CD4-positive, alpha-beta T cell treated with Interleukin-1 beta for 1 hour (primary cell): Measurements from ENCODE around the gene CTAGE8.
"Not testable (repeated sequence)": the region's sequence is repeated elsewhere in the genome, so short reads cannot be mapped to it uniquely, and the experiment has no call there.

ENCODE experiments used
- DNase-seq, 2 donors: peaks; one replicate each; pipeline ENCODE4 v3.0.0-alpha.2; 2020 to 2022

CTAGE8 gene, protein sequence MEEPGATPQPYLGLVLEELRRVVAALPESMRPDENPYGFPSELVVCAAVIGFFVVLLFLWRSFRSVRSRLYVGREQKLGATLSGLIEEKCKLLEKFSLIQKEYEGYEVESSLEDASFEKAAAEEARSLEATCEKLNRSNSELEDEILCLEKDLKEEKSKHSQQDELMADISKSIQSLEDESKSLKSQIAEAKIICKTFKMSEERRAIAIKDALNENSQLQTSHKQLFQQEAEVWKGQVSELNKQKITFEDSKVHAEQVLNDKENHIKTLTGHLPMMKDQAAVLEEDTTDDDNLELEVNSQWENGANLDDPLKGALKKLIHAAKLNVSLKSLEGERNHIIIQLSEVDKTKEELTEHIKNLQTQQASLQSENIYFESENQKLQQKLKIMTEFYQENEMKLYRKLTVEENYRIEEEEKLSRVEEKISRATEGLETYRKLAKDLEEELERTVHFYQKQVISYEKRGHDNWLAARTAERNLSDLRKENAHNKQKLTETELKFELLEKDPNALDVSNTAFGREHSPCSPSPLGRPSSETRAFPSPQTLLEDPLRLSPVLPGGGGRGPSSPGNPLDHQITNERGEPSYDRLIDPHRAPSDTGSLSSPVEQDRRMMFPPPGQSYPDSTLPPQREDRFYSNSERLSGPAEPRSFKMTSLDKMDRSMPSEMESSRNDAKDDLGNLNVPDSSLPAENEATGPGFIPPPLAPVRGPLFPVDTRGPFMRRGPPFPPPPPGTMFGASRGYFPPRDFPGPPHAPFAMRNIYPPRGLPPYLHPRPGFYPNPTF

DNA sequence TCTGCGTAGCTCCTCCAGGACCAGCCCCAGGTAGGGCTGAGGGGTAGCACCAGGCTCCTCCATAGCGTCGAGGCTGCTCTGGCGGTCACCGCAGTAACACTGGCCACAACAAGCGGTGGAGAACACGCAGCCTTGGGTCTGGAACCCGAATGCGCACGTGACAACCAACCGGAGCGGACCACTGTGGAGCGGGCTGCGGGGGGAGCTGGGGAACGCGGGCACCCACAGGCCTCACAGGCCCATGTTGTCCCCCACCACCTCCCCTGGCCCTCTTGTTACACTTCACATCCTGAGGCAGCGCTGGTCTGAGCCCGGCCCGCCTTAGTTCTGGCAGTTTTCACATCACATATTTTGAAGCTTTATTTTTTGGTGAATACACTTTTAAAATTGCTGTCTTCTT is at the start of gene CTAGE8:
TSS of gene CTAGE8 (minus strand) at position 101 of the 400 bp plus-strand sequence. CDS start at position 63, 38 bp downstream.
- DNase-seq: not testable (repeated sequence)

DNA sequence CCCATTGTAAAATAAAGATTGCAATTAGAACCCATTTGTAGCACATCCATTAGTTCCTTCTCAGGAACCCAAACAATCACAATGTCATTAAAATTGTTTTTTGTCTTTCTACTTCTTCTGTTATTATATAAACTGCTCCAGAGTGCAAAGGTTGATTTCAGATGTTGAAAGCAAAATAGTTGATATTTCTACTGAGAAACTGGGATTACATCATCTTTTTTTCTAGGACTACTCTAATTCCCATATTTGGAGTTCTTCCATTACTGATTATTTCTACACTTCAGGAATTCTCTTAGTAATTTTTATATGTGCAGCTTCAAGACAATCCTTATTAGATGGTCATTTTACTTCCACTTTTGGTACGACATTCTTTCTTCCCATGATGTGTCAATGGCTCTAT is 48.4 kb upstream of the CTAGE8 start:
- DNase-seq: not testable (repeated sequence)

DNA sequence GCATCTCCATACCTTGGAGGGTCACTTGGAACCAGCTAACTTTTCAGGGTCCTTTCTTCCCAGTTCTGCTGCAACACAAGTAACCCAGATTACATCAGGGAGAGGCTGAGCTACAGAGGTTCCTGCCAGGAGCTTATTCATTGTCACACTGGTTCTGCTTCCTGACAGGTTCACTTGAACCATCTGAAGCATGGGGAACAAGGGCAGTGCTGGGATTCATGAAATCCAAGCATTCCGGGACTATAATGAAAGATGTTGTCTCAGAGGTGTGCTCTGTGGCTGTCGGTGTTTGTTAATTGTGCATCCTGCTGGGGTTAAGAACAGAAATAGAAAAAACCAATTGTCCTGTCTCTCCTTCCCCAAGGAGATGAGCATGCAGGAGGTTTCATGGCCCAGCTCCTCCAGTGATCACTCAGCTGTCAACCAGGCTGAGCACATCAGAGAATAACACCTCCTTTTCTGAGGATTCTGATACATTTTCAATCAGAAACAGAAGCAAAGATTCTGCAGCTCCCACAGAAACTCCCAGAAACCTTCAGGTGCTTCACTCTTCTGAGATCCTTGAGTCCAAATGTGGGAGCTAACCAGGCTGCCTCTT is 42.9 kb upstream of the CTAGE8 start, which contains the start of gene OR2A1:
TSS of gene OR2A1 (plus strand) at position 548 of the 598 bp plus-strand sequence. CDS start 5,706 bp downstream, outside the sequence.
- DNase-seq: not testable (repeated sequence)

DNA sequence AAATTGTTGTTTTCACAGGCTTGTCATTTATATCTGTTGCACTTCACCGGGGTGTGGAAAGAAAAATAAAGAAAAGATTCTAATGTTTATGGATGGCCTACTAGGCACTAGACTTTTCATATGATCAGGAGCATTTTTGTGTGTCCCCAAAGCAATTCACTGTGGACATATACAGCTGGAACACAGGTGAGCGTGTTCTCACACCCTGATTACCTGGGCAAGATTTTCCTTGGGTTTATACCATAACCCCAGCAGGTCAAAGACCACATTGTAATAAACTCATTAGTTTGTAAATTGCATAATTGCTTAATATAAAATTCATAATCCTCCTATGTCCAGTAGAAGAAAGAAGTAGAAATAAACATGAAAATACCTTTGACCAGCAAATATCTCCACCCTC is 42.1 kb upstream of the CTAGE8 start:
- DNase-seq: not testable (repeated sequence)

DNA sequence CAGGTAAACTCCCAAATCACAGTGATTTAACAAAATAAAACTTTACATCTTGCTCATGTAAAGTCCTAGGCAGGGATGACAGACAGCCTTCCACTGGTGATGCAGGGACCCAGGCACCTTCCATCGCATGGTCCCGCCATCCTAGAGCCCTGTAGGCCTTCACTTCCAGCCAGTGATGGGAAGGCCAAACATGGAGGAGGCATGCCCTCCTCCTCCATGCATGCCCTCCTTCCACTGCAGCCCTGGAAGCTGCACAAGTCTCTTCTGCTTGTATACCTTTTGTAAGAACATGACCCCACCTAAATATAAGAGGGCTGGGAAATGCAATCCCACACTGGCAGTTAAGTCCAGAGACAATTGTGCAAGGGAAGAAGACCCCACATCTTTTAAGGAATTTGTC is 40.6 kb upstream of the CTAGE8 start:
- not testable (repeated sequence) for DNase-seq

DNA sequence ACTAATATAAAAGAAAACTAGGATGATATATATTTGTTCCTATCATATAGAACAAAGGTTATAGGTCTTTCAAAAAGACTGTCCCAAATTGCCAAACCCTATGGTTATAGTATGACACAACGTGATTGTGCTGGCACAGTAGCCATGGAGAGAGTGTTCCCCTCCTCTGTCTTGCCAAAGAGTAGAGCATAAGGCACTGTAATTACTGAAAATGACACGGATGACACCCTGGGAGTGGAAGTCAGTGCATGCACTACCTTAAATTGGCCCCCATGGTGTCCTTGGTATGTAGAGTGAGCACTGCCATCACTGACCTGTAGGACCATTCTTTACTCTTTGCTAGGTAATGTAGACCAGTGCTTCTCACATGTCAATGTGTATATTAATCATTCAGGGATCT is 36.1 kb upstream of the CTAGE8 start:
- not testable (repeated sequence) for DNase-seq

DNA sequence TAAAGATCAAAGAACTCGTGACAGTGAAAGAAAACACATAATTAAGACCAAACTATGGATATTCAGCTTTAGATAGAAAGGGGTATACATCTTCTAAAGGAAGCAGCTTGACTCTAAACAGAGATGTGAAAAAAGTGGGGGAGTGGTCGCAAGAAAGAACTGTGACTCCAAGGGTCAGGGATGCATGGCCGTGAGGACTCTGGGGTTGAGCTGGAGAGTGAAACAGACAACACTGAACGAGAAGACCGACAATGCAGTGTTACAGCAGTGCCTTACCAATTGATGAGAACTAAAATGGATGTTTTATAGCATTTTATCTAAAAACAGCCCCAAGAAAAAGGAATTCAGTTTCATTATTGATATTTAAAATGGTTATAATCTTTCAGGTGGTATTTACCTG is 34.5 kb upstream of the CTAGE8 start:
- DNase-seq: not testable (repeated sequence)

DNA sequence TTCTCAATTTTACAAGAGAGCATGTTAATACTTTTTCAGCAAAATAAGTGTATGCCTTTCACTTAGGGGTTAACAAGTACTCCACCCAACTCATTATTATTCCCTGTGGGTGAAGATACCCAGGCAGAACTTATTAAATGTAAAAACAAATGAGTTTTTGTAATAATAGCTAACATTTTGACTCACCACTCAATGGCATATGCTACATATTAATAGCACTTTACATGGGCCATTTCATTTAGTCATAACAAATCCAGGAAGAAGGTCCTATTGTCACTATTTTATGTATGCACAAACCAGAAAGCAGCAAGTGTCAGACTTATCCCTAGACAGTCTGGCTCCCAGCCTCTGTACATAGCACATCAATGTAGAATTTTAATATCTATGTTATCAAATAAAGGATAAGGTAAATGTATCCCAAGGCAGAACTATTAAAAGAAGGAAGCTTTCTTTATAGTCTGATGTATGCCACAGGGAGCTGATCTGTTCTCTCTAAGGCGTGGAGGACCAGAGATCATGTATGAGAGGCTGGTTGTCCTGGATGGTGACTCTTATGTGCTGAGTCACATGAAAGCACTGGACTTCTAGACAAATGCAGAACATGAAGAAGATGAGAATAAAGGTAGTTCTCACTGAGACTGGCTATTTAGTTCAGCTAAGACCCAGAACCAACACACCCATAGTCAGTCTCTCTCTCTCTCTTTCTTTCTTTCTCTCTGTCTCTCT is 33.7 kb upstream of the CTAGE8 start:
- not testable (repeated sequence) for DNase-seq

DNA sequence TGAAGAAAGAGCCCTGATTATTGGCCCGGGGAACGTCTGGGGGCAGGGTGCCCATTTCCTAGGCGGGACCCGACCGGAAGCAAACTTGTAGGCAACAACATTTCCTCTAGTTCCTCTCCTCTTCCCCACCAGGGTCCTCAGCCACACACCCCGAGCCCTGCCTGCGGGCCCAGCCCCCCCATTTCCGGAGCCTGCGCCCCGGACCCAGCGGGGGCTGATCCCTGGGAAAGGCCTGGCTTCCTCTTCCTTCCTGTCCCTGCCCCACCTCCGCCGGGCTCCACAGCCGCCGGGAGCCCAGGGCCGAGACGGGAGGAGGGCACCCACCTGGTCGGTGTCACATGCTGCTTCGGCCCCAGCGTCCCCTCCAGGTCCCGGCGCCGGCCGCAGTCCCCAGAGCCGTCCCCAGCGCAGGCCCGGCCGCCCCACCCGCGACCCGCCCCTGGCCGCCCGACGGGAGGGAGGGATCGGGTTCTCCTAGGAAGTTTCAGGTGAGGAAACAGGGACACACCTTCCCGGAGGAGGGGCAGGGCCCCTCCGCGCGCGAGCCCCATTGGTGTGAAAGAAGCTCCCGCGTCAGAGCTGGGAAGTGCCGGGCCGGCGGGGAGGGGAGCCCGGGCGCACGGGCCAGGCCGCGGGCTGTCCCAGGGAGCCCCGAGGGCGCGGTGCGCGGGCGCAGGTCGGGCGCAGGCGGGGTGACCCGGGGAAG is 24.9 kb upstream of the CTAGE8 start:
- not testable (repeated sequence) for DNase-seq

DNA sequence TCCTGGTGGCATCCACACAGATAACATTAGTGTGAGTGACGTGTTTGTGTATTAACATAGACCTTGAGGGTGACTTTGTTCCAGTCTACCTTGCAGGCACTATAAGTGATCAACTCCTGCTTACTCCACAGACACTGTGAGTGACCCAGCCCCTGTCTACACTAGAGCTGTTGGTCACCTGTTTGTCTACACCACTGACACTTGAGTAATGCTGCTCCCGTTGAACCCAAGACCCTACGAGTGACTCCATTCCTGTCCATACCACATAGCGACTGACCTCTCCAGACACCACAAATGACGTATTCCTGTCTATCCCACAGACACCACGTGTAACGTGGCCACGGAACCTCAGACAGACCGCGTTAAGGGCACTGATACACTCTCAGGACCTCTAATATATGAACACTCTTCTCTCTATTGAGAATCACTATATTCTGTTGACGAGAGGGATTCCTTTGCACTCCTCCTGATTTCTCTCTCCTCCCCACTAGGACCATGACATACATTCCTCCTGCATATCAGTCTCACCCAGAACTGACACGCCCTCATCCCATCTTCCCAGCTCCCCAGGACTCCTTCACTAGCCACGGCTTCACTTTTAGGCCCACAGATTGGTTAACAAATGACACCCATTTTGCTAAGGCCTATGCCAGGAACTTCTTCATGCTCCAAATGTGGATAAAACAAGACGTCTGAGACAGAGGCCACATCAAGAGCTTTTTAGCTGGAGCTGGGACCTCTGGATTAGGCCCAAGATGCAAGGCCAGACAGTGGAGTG is 23.5 kb upstream of the CTAGE8 start:
- not testable (repeated sequence) for DNase-seq

DNA sequence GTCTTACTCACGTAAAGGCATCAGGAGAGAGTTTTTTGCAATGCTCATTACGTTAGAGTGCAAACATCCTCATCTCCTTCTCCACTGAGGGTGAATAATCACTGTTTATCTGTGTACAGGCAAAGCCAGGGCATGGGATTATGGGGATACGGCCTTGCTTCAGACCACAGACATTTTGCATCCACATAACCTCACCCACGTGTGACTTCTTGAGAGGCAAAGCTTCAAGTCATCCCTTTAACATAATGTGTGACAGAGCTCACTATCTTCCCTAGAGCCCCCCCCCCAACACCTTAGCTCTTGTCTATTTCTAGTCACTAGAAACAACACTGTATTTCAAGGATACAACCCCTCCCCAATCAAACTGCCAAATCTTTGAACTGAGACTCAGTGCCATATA is 22.5 kb upstream of the CTAGE8 start:
- DNase-seq: not testable (repeated sequence)

DNA sequence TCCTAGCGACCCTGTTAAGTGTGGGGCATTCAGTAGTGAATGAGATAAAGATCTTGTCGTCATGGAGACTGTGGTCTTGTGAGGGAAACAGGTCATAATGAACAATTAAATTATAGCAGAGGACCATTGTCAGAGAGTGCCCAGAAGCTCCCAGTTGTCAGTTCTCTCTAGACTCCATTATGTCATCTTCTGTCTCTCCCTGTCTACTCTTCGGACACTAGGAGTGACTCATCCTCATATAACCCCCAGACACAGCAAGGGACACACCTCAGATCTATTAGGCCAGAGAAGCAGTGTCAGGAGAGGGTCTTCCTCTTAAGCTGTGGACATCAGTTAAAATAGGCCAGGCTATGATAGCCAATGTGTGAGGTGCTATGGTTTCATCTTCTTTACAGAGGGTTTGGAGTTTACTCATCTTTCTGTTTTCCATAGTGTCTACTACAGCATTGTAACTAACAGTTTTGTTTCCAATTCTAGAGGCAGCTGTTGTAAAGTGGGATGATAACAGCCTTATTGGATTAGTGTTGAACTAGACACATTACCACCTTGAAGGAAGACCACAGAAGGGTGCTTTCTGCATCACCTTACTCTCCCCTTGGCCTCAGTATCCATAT is 18.2 kb upstream of the CTAGE8 start:
- DNase-seq: not testable (repeated sequence)

DNA sequence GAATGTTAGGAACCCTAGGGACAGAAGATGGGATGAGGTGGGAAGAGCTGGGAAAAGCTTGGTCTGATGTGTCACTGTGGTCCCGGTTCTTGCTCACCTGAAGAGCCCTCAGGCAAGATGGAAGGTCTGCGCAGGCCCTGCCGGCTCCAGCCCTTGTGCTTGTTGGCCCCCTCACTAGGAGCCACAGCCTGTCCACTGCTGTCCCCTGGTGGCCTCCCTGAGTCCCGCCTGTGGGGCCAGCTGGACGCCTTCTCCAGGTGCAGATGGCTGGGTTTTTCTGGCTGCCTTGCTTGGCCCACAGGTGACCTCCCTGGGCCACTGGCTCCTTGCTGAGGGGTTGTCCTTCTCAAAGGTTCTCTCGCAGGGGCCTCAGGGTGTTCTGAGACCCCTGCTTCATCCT is 14.6 kb upstream of the CTAGE8 start:
- DNase-seq: not testable (repeated sequence)

DNA sequence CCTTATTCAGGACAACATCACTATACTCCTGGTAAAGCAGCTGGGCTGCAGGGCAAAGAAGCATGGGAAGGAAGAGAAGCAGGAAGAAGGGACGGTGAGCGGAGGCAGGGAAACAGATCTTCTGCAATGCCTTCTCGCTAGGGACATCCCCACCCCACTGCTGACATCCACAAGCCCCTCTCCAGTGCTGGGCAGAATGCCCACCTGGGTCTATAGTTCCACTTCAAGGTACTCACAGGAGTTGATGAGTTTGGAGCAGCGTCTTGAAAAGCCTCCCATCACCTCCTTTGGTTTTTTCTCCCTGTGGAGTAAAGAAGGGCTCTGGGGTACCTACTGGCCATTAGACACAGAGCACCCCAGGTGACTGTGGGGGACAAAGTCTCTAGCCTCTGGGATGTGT is 13.4 kb upstream of the CTAGE8 start:
- DNase-seq: not testable (repeated sequence)

DNA sequence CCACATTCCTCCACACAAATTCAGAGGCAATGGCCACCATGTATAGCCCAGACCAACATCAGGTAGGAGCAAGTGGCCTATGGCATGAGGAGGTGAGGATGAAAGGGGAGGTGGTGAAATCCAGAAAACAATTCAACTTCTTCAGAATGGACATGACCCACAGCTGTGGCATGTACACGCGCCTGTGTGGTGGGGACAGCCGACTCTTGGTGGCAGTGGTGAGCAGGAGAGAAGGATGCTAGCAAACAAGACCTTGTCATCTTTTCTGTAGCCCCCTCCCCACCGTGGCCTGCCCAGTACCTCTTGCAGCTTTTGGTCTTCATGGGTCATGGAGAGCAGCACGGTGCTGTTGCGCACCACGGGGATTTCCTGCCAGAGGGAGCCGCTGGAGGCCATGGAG is 12.9 kb upstream of the CTAGE8 start:
- DNase-seq: not testable (repeated sequence)

DNA sequence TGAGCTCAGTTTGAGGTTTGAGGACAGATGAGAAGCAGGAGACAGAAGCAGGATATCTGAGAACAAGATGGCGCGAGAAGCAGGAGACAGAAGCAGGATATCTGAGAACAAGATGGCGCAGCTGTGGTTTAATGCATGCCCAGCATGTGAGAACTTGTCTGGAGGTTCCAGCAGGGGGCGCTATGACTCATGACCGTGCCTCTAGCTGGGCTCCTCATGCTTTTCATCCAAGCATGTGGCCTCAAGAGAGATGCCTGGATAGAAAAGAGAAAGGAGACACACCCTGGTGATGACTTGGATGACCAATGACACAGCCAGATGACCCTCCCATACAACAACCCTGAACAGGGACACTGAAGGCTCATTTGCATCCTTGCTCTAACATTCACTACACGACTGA is 10.9 kb upstream of the CTAGE8 start:
- not testable (repeated sequence) for DNase-seq

DNA sequence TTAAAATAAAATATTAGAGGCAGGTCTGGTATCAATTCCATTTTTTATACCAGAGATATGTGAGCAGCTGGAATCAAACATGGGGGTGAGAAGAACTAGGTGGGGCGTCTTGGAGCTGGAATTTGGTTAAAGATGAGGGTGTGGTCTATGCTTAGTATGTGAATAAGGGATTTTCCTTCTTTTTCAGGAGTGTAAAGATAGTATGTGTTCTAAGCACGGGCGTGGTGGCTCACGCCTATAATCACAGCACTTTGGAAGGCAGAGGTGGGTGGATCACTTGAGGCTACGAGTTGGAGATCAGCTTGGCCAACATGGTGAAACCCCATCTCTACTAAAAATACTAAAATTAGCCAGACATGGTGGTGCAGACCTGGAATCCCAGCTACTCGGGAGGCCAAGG is 6.2 kb upstream of the CTAGE8 start:
- not testable (repeated sequence) for DNase-seq

DNA sequence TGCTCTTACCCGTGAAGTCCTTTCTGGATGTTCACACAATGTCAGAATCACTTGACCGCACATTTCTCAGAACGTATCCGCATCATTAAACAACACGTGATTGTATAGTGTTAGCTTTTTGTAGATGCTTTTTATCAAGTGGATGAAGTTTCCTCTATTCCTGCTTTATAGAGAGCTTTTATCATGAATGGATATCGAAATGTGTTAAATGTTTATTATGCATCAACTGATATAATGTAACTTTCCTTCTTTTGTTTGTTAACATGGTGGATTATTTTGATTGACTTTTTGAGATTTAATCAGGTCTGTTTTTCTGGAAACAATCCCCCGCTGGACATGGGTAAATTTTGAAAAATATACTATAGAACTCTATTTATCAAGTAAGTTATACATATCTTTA is 4.4 kb downstream of the CTAGE8 start, which contains the start of gene OR2A7:
TSS of gene OR2A7 (minus strand) at position 101 of the 400 bp plus-strand sequence. CDS start 5,164 bp downstream, outside the sequence.
- not testable (repeated sequence) for DNase-seq

DNA sequence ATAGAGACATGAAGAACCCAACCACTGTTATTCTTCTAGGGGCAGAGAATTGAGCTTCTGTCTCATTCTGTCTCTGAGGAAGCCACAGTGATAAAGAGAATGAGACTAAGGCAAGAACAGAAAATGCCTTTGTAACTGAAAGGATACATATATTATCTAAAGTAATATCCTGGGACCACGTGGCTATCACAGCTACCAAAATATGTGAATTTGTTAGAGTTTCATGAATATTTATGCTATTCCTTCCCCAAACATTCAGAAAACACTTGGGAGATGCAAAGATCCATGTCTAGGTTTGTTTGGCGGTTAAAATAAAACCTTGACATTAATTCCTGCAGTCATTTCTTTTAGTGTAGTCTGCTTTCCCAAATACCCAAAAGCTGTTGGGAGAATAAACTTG is 7.0 kb downstream of the CTAGE8 start:
- not testable (repeated sequence) for DNase-seq

DNA sequence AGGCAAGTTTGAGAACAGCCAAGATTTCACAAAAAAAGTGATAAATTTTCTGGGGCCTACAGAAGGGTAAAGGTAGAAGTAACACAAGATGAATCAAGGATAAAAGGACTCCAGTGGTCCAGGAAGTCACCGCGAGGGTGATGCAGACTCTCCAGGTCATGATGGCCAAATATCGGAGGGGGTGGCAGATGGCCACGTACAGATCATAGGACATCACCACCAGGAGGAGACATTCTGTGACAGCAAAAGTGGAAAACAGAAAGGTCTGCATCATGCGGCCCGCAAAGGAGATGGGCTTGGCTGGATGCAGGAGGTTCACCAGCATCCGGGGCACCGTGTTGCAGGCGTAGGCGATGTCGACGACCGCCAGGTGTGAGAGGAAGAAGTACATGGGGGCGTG is 10.0 kb downstream of the CTAGE8 start:
- DNase-seq: not testable (repeated sequence)
